HL-60 (cell line): Measurements from ENCODE around the gene FBXL14.

Source experiments
- DNase-seq, 2 experiments: peaks; one replicate each; pipeline ENCODE4 v3.0.0-alpha.2; 2010 to 2020; ENCODE audit warnings: low read depth in 1 of 2, low spot score in 1 of 2
- H3K27ac ChIP-seq: fragments of 250-450 bp; sonication (Bioruptor Pico); replicated peaks from 2 replicates; pipeline ENCODE4 v1.5.1; 2020; ENCODE audit warnings: mild to moderate bottlenecking, moderate library complexity
- H3K27me3 ChIP-seq: fragments of 250-450 bp; sonication (Bioruptor Pico); 2 replicates; pipeline ENCODE4 v1.5.1; 2021; ENCODE audit warnings: mild to moderate bottlenecking, moderate library complexity; ENCODE audit not compliant: insufficient read depth, poor library complexity, severe bottlenecking
- H3K4me3 ChIP-seq: replicated peaks from 2 replicates; pipeline ENCODE4 v1.5.1; 2011; ENCODE audit warnings: mild to moderate bottlenecking, control low read depth, low read length; ENCODE audit not compliant: insufficient read depth
- CTCF ChIP-seq: IDR thresholded peaks from one replicate; pipeline ENCODE4 v1.5.1; 2011; ENCODE audit warnings: low read length, control low read depth, inconsistent platforms; ENCODE audit not compliant: insufficient read depth
- GABPA ChIP-seq: IDR thresholded peaks from 2 replicates; pipeline ENCODE4 v1.6.1; 2012; ENCODE audit warnings: low read depth
- POLR2AphosphoS5 ChIP-seq: IDR thresholded peaks from 2 replicates; pipeline ENCODE4 v1.6.1; 2012; ENCODE audit warnings: low read depth
- SPI1 ChIP-seq: IDR thresholded peaks from 2 replicates; pipeline ENCODE4 v1.6.1; 2012; ENCODE audit warnings: low read depth, mild to moderate bottlenecking, borderline replicate concordance
- TF ChIP-seq, protein P1 (sequence below): IDR thresholded peaks from 2 replicates; pipeline ENCODE4 v1.6.1; 2012; ENCODE audit warnings: low read depth; ENCODE audit not compliant: insufficient replicate concordance

FBXL14 gene

GRCh38 chr12:1527789-1528188 is 66.6 kb downstream of the FBXL14 start:
- Histone ChIP-seq H3K27ac (no peak overlapping the region), H3K4me3 (no peak overlapping the region), H3K27me3 (peaks cover 50% of the 10 kb centered on the region)
- no peak for DNase-seq
- no peak for TF ChIP-seq GABPA
- TF ChIP-seq, protein P1, sequence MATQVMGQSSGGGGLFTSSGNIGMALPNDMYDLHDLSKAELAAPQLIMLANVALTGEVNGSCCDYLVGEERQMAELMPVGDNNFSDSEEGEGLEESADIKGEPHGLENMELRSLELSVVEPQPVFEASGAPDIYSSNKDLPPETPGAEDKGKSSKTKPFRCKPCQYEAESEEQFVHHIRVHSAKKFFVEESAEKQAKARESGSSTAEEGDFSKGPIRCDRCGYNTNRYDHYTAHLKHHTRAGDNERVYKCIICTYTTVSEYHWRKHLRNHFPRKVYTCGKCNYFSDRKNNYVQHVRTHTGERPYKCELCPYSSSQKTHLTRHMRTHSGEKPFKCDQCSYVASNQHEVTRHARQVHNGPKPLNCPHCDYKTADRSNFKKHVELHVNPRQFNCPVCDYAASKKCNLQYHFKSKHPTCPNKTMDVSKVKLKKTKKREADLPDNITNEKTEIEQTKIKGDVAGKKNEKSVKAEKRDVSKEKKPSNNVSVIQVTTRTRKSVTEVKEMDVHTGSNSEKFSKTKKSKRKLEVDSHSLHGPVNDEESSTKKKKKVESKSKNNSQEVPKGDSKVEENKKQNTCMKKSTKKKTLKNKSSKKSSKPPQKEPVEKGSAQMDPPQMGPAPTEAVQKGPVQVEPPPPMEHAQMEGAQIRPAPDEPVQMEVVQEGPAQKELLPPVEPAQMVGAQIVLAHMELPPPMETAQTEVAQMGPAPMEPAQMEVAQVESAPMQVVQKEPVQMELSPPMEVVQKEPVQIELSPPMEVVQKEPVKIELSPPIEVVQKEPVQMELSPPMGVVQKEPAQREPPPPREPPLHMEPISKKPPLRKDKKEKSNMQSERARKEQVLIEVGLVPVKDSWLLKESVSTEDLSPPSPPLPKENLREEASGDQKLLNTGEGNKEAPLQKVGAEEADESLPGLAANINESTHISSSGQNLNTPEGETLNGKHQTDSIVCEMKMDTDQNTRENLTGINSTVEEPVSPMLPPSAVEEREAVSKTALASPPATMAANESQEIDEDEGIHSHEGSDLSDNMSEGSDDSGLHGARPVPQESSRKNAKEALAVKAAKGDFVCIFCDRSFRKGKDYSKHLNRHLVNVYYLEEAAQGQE, result no peak
- TF ChIP-seq CTCF, result no peak
- no peak for TF ChIP-seq SPI1
- TF ChIP-seq POLR2AphosphoS5, result no peak

GRCh38 chr12:1525858-1526257 is 68.5 kb downstream of the FBXL14 start:
- DNase-seq, result no peak
- Histone ChIP-seq H3K27ac (no peak overlapping the region), H3K4me3 (no peak overlapping the region), H3K27me3 (peaks cover 32% of the 10 kb centered on the region)
- TF ChIP-seq, protein P1, result no peak
- no peak for TF ChIP-seq SPI1
- no peak for TF ChIP-seq GABPA
- TF ChIP-seq CTCF, result no peak
- TF ChIP-seq POLR2AphosphoS5, result no peak

DNA sequence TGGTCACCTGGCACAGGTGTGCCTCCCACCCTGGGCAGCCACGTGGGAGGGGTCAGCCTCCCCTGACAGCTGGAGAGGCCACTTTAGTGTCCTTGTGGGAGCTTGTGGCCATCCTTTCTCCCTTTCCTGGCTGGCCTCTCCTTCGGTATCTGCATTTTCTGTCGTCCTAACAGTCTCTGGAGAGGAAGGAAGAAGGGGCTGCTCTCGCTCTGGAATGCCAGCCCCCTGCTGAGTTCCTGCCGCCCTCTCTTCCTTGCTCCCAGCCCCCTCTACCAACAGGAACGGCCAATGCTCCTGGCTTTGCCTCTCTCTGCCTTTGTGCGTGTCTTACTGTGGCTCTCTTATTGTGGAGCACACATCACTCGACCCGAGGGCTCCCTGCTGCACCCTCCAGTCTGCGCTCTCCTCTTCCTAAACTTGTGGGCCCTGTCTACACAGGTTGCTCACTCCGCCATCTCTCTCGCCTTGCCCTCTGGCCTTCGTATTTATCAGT is 70.8 kb downstream of the FBXL14 start:
- Histone ChIP-seq H3K4me3 (no peak overlapping the region), H3K27ac (no peak overlapping the region), H3K27me3 (peaks cover 19% of the 10 kb centered on the region)
- no peak for TF ChIP-seq CTCF
- TF ChIP-seq POLR2AphosphoS5, result no peak
- TF ChIP-seq, protein P1, result no peak
- TF ChIP-seq SPI1, result no peak
- no peak for TF ChIP-seq GABPA
- DNase-seq, result no peak
